A549 (cell line): ENCODE results near the gene ALDH4A1. TPM values are rescaled to one million over a fixed set of nuclear protein-coding genes. Genes with fewer than 3 reads are reported as not detected.

Experiments used
- polyA plus RNA-seq, 4 experiments: library from polyadenylated mRNA; depleted of rRNA in 3 of 4; stranded (reverse); fragments of >200 nt; fragmentation: RNase III in 1 of 4; extraction: RNeasy Plus Mini Kit Qiagen cat#74134 plus additional on column Dnase treatment in 1 of 4; gene quantifications; 2 replicates in 3 of 4; 3 replicates in 1 of 4; pipeline ENCODE4 v1.2.3, GENCODE V29; 2011 to 2017
- small RNA-seq, 6 experiments: library from RNA; depleted of rRNA; stranded (forward); fragments of <200 nt; gene quantifications; one replicate each; pipeline ENCODE3, GENCODE V24; 2012

ALDH4A1 gene
- polyA plus RNA-seq, 2 of the 4 experiments (the other 2 are of a cell fraction): 9.4 to 15.4 TPM

Small RNA genes within 50 kb of the gene (small RNA-seq; reads per million reads assigned to genes)
- 0 reads per million in 6 experiments for gene MIR1290
- gene MIR4695: 0 reads per million in 6 experiments

Other genes with a start within 250 kb of the ALDH4A1 start
- gene TAS1R2, start 42.9 kb downstream of the ALDH4A1 start, polyA plus RNA-seq (2011; rRNA removed): not detected in 2 replicates
- gene TAS1R2, start 42.9 kb downstream of the ALDH4A1 start, polyA plus RNA-seq (2017; fragmentation: RNase III; extraction: RNeasy Plus Mini Kit Qiagen cat#74134 plus additional on column Dnase treatment): not detected in 3 replicates
- gene IFFO2, start 54.1 kb upstream of the ALDH4A1 start, polyA plus RNA-seq (2011; rRNA removed): 23.0 and 24.3 TPM in 2 replicates
- gene IFFO2, start 54.1 kb upstream of the ALDH4A1 start, polyA plus RNA-seq (2017; fragmentation: RNase III; extraction: RNeasy Plus Mini Kit Qiagen cat#74134 plus additional on column Dnase treatment): 50.1 to 57.5 TPM (median 53.9 TPM) in 3 replicates